ENCODE results near the gene LECT2. TPM values are rescaled to one million over a fixed set of nuclear protein-coding genes. Genes with fewer than 3 reads are reported as not detected.

Gene LECT2
- total RNA-seq, 2 experiments from 2014 or later, result not detected

DNA sequence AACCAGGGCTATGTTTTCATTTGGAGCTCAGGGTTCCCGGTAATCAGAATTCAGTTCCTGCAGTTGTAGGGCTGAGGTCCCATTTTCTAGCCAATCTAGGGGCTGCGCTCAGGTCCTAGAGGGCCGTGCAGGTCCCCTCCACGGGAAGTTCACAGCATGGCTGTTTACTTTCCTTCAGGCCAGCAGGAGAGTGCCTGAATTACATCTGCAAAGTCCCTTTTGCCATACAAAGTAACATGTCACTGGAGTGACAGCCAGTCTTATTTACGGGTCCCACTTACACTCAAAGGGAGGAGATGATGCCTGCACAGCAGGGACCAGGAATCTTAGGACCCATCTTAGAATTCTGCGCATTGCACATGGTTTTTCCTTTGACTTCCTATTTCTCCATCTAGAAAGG, 44.1 kb upstream of the LECT2 start:
- no TSS peak for BruUV-seq (replicated peaks)
- no peak for TF ChIP-seq EZH2phosphoT487 (IDR thresholded peaks at IDR 0.05; ENCODE audit: borderline replicate concordance, low read depth, low read length)
- TF ChIP-seq, protein P1, sequence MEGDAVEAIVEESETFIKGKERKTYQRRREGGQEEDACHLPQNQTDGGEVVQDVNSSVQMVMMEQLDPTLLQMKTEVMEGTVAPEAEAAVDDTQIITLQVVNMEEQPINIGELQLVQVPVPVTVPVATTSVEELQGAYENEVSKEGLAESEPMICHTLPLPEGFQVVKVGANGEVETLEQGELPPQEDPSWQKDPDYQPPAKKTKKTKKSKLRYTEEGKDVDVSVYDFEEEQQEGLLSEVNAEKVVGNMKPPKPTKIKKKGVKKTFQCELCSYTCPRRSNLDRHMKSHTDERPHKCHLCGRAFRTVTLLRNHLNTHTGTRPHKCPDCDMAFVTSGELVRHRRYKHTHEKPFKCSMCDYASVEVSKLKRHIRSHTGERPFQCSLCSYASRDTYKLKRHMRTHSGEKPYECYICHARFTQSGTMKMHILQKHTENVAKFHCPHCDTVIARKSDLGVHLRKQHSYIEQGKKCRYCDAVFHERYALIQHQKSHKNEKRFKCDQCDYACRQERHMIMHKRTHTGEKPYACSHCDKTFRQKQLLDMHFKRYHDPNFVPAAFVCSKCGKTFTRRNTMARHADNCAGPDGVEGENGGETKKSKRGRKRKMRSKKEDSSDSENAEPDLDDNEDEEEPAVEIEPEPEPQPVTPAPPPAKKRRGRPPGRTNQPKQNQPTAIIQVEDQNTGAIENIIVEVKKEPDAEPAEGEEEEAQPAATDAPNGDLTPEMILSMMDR (conservative IDR thresholded peaks at IDR 0.05; ENCODE audit: low read length), result no peak
- no peaks in the 10 kb centered on the region for H3K4me1 ChIP-seq (ENCODE audit: insufficient read depth, low read length, poor library complexity, severe bottlenecking)
- H2AFZ ChIP-seq (ENCODE audit: low read length), result no peak overlapping the region
- no peaks in the 10 kb centered on the region for H3K79me2 ChIP-seq (ENCODE audit: insufficient read depth, low read depth, low read length)
- H4K20me1 ChIP-seq (ENCODE audit: insufficient read depth, low read length), result no peaks in the 10 kb centered on the region
- DNase-seq (ENCODE audit: low spot score), result no peak
- H3K4me3 ChIP-seq (ENCODE audit: low read depth, low read length, poor library complexity, severe bottlenecking), result no peak overlapping the region
- H3K9me3 ChIP-seq (ENCODE audit: low read length), result no peaks in the 10 kb centered on the region
- no peak overlapping the region for H3K4me2 ChIP-seq (ENCODE audit: low read length)
- H3K36me3 ChIP-seq (ENCODE audit: insufficient read depth, low read length), result no peaks in the 10 kb centered on the region
- ChIA-PET CTCF (ENCODE audit: unreplicated experiment) (no interaction called here), POLR2A (no interaction called here)
- H3K9me2 ChIP-seq (ENCODE audit: insufficient read depth, low read length), result no peaks in the 10 kb centered on the region
- intact Hi-C loops (cut with micrococcal nuclease; ENCODE audit: unreplicated experiment), result no loop called here
- no peak overlapping the region for H3K27ac ChIP-seq (ENCODE audit: low read depth, low read length, poor library complexity, severe bottlenecking)

DNA sequence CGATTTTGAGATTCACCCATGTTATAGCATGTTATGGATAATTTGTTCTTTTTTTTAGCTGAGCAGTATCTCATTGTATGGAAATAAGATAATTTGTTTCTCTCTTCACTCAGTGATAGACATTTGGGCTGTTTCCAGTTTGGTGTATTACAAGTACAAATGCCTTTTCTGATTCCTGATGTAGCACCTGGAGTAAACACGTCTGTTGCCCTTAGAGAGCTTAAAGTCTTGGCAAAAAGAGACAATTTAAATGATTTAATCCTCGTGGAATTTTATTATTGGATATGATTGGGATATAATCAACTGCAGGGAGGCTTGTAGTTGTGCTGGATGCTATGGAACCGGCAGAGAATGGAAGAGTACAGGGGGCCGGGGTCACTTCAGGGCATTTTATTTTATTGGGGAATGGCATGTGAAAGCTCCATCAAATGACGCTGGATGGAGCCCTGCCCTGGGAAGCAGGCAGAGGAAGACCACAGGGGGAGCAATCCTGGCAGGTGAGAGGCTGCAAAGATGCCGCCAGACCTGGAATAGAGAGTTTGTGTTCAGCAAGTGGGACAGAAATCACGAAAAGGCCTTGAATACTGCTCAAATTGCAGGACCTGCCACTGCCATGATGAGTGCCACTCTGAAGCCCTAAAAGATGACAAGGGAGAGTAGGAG, 43.0 kb upstream of the LECT2 start:
- H3K4me3 ChIP-seq (ENCODE audit: low read depth, low read length, poor library complexity, severe bottlenecking), result no peak overlapping the region
- no peaks in the 10 kb centered on the region for H3K9me3 ChIP-seq (ENCODE audit: low read length)
- ChIA-PET CTCF (ENCODE audit: unreplicated experiment) (no interaction called here), POLR2A (no interaction called here)
- H3K4me1 ChIP-seq (ENCODE audit: insufficient read depth, low read length, poor library complexity, severe bottlenecking), result no peaks in the 10 kb centered on the region
- TF ChIP-seq EZH2phosphoT487 (IDR thresholded peaks at IDR 0.05; ENCODE audit: borderline replicate concordance, low read depth, low read length), result no peak
- TF ChIP-seq, protein P1 (conservative IDR thresholded peaks at IDR 0.05; ENCODE audit: low read length), result no peak
- no peak for DNase-seq (ENCODE audit: low spot score)
- no peak overlapping the region for H3K4me2 ChIP-seq (ENCODE audit: low read length)
- no peaks in the 10 kb centered on the region for H4K20me1 ChIP-seq (ENCODE audit: insufficient read depth, low read length)
- H3K9me2 ChIP-seq (ENCODE audit: insufficient read depth, low read length), result no peaks in the 10 kb centered on the region
- intact Hi-C loops (cut with micrococcal nuclease; ENCODE audit: unreplicated experiment), result no loop called here
- no TSS peak for BruUV-seq (replicated peaks)
- no peak overlapping the region for H2AFZ ChIP-seq (ENCODE audit: low read length)
- H3K79me2 ChIP-seq (ENCODE audit: insufficient read depth, low read depth, low read length), result no peaks in the 10 kb centered on the region
- H3K27ac ChIP-seq (ENCODE audit: low read depth, low read length, poor library complexity, severe bottlenecking), result no peak overlapping the region
- H3K36me3 ChIP-seq (ENCODE audit: insufficient read depth, low read length), result no peaks in the 10 kb centered on the region

DNA sequence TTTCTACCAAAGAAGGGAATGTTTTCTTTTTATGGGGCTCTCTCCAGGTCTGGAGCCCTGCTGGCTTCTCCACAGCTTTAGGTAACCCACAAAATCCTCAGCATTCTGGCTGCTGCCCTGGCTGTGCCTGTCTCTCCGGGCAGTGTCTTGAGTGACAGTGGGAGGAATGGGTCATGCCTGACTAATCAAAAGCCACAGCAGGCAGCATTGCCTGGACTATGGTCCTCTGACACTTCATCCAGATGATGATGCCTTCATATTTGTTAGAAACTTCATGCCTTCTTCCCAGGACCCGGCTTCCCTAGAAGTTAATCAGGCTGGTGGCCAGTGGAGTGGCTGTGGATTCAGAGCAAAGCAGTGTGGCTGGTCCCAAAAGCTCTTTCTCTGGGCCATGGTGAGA, 41.8 kb upstream of the LECT2 start:
- H3K27ac ChIP-seq (ENCODE audit: low read depth, low read length, poor library complexity, severe bottlenecking), result no peak overlapping the region
- BruUV-seq (replicated peaks), result no TSS peak
- DNase-seq (ENCODE audit: low spot score), result no peak
- TF ChIP-seq EZH2phosphoT487 (IDR thresholded peaks at IDR 0.05; ENCODE audit: borderline replicate concordance, low read depth, low read length), result no peak
- TF ChIP-seq, protein P1 (conservative IDR thresholded peaks at IDR 0.05; ENCODE audit: low read length), result no peak
- H3K4me1 ChIP-seq (ENCODE audit: insufficient read depth, low read length, poor library complexity, severe bottlenecking), result no peaks in the 10 kb centered on the region
- CTCF ChIA-PET (ENCODE audit: unreplicated experiment), result no interaction called here
- H3K4me2 ChIP-seq (ENCODE audit: low read length), result no peak overlapping the region
- POLR2A ChIA-PET, result no interaction called here
- no peaks in the 10 kb centered on the region for H3K79me2 ChIP-seq (ENCODE audit: insufficient read depth, low read depth, low read length)
- H3K4me3 ChIP-seq (ENCODE audit: low read depth, low read length, poor library complexity, severe bottlenecking), result no peak overlapping the region
- no peaks in the 10 kb centered on the region for H4K20me1 ChIP-seq (ENCODE audit: insufficient read depth, low read length)
- no peaks in the 10 kb centered on the region for H3K9me3 ChIP-seq (ENCODE audit: low read length)
- intact Hi-C loops (cut with micrococcal nuclease; ENCODE audit: unreplicated experiment), result no loop called here
- no peak overlapping the region for H2AFZ ChIP-seq (ENCODE audit: low read length)
- no peaks in the 10 kb centered on the region for H3K9me2 ChIP-seq (ENCODE audit: insufficient read depth, low read length)
- H3K36me3 ChIP-seq (ENCODE audit: insufficient read depth, low read length), result no peaks in the 10 kb centered on the region
